Suprapubic skin (tissue), 4 donors: ENCODE results near the gene SEMA3C. TPM values are rescaled to one million over a fixed set of nuclear protein-coding genes. Genes with fewer than 3 reads are reported as not detected.

Experiments
- DNase-seq, 2 donors: peaks; one replicate each; pipeline ENCODE4 v3.0.0-alpha.2; 2019; ENCODE audit warnings: low spot score in 2 of 2
- H3K27ac ChIP-seq: fragments of 200-600 bp; sonication (generic); one replicate; pipeline ENCODE4 v1.5.1; 2019
- H3K27me3 ChIP-seq: fragments of 200-600 bp; sonication (generic); one replicate; pipeline ENCODE4 v1.5.1; 2019
- H3K36me3 ChIP-seq: fragments of 200-600 bp; sonication (generic); one replicate; pipeline ENCODE4 v1.5.1; 2019
- H3K4me1 ChIP-seq: fragments of 200-600 bp; sonication (generic); one replicate; pipeline ENCODE4 v1.5.1; 2019
- H3K4me3 ChIP-seq: fragments of 200-600 bp; sonication (generic); one replicate; pipeline ENCODE4 v1.5.1; 2019; ENCODE audit warnings: mild to moderate bottlenecking
- H3K9me3 ChIP-seq: fragments of 200-600 bp; sonication (generic); one replicate; pipeline ENCODE4 v1.5.1; 2019
- CTCF ChIP-seq, 2 donors: fragments of 200-600 bp in 1 of 2; fragments of 450-650 bp in 1 of 2; sonication (generic) in 1 of 2; IDR thresholded peaks; one replicate each; pipeline ENCODE4 v1.5.1; 2016 to 2019; ENCODE audit warnings: antibody characterized with exemption in 2 of 2, mild to moderate bottlenecking in 1 of 2, moderate library complexity in 1 of 2
- EP300 ChIP-seq: sonication (generic); formaldehyde crosslinking; IDR thresholded peaks from one replicate; pipeline ENCODE4 v1.6.1; 2017; ENCODE audit warnings: antibody characterized with exemption
- POLR2A ChIP-seq, 2 donors: fragments of 450-650 bp; IDR thresholded peaks; one replicate each; pipeline ENCODE4 v1.6.1; 2017; ENCODE audit warnings: antibody characterized with exemption in 2 of 2, mild to moderate bottlenecking in 2 of 2, moderate library complexity in 2 of 2
- POLR2AphosphoS5 ChIP-seq, 3 donors: sonication (generic); formaldehyde crosslinking; IDR thresholded peaks; one replicate each; pipeline ENCODE4 v1.6.1; 2017; ENCODE audit warnings: antibody characterized with exemption in 3 of 3
- WGBS: methylation state at CpG from one replicate; pipeline ENCODE4 v1.1.5; 2018; 5-methylcytosine and 5-hydroxymethylcytosine counted together
- total RNA-seq, 4 donors: library from RNA; depleted of rRNA; stranded (reverse); fragments of >200 nt; gene quantifications; one replicate each; pipeline ENCODE4 v1.1.0, GENCODE V29; 2016

SEMA3C gene
- total RNA-seq, 4 donors from 2014 or later, result 46.0 to 105 (median 76.0) TPM

GRCh38 chr7:80847895-80848294 lies 71.0 kb downstream of the SEMA3C start:
- H3K4me1 ChIP-seq, result peaks cover 5% of the 10 kb centered on the region
- no peaks in the 10 kb centered on the region for H3K36me3 ChIP-seq
- no peak overlapping the region for H3K4me3 ChIP-seq
- no peaks in the 10 kb centered on the region for H3K9me3 ChIP-seq
- H3K27ac ChIP-seq, result no peak overlapping the region
- DNase-seq, result no peak
- no peaks in the 10 kb centered on the region for H3K27me3 ChIP-seq
- WGBS, result 91% methylated on average over 3 of the region's 3 CpGs
- TF ChIP-seq POLR2A (IDR thresholded peaks at IDR 0.05) (no peak), POLR2AphosphoS5 (IDR thresholded peaks at IDR 0.05) (no peak), EP300 (no peak), CTCF (IDR thresholded peaks at IDR 0.05) (no peak)

GRCh38 chr7:80847027-80847426 lies 71.8 kb downstream of the SEMA3C start:
- TF ChIP-seq POLR2AphosphoS5 (IDR thresholded peaks at IDR 0.05) (no peak), EP300 (no peak), CTCF (IDR thresholded peaks at IDR 0.05) (no peak)
- Histone ChIP-seq H3K27me3 (no peaks in the 10 kb centered on the region), H3K4me3 (no peak overlapping the region), H3K4me1 (peaks cover 10% of the 10 kb centered on the region), H3K27ac (no peak overlapping the region), H3K9me3 (no peaks in the 10 kb centered on the region), H3K36me3 (no peaks in the 10 kb centered on the region)
- no peak for DNase-seq
- WGBS, result 73% methylated on average over 3 of the region's 3 CpGs

- 89% methylated on average over 5 of the region's 5 CpGs for WGBS
Observed at GRCh38 chr7:80844916-80845315, 73.9 kb downstream of the SEMA3C start.

GRCh38 chr7:80843018-80843677 lies 75.7 kb downstream of the SEMA3C start:
- WGBS, result 56% methylated on average over 2 of the region's 2 CpGs

More at GRCh38 chr7:80844916-80845315, 73.9 kb downstream of the SEMA3C start:
- Histone ChIP-seq H3K36me3 (no peaks in the 10 kb centered on the region), H3K27ac (no peak overlapping the region), H3K4me3 (no peak overlapping the region), H3K9me3 (no peaks in the 10 kb centered on the region), H3K27me3 (no peaks in the 10 kb centered on the region), H3K4me1 (peaks cover 13% of the 10 kb centered on the region)
- DNase-seq, result no peak
- TF ChIP-seq CTCF (IDR thresholded peaks at IDR 0.05) (no peak), EP300 (no peak), POLR2A (IDR thresholded peaks at IDR 0.05) (no peak), POLR2AphosphoS5 (IDR thresholded peaks at IDR 0.05) (no peak)

More at GRCh38 chr7:80843018-80843677, 75.7 kb downstream of the SEMA3C start:
- DNase-seq, result no peak
- Histone ChIP-seq H3K9me3 (no peaks in the 10 kb centered on the region), H3K36me3 (no peaks in the 10 kb centered on the region), H3K27ac (no peak overlapping the region), H3K4me3 (no peak overlapping the region), H3K27me3 (no peaks in the 10 kb centered on the region), H3K4me1 (peaks cover 13% of the 10 kb centered on the region)
- TF ChIP-seq POLR2AphosphoS5 (IDR thresholded peaks at IDR 0.05) (no peak), CTCF (IDR thresholded peaks at IDR 0.05) (no peak), POLR2A (IDR thresholded peaks at IDR 0.05) (no peak), EP300 (no peak)
